ENCODE measurements around the gene VMA21.

Gene VMA21

DNA sequence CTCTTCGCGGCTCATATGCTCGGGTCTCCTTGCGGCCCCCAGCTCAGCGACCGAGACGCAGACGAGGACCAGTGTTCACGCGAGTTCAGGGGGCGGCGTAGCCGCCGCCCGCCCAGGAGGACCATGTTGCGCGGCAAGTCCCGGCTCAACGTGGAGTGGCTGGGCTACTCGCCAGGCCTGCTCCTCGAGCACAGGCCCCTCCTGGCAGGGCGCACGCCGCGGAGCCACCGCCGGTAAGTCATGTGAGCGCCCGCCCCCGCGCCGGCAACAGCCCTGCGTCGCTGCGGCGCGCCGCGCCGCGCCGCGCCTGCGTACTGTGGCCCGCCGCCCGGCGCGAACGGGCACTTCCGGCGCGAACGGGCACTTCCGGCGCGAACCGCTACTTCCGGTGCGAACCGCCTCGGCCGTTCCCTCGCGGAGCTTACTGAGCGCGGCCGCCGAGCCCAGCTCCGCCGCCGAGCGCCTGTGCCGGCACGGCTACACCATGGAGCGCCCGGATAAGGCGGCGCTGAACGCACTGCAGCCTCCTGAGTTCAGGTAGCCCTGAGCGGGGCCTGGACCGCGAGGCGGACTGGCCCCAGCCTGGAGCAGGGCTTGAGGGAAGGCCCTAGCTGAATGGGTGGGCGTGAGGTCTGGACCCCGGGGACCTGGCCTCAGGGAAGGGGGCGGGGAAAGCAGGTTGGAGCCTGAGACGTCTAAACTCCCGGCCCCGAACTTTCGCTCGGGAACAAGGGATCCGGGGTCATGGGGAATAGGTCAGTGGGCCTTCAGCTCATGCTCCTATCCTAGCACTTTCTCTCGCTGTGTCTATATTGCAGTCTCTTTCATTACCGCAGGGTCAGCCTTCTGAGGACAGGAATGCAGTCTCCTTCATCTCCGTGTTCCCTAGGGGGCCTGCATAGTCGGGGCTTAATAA lies at the start of gene VMA21:
Gene VMA21 (plus strand): TSS at position 382 of the 916 bp plus-strand sequence. CDS start 103 bp downstream, at position 485.
- DNase-seq (ENCODE audit: low read depth, low spot score): peak; percentile 91

GRCh38 chrX:151359341-151359740 lies 37.7 kb upstream of the VMA21 start:
- peak; percentile 69 for DNase-seq (ENCODE audit: low read depth, low spot score)

DNA sequence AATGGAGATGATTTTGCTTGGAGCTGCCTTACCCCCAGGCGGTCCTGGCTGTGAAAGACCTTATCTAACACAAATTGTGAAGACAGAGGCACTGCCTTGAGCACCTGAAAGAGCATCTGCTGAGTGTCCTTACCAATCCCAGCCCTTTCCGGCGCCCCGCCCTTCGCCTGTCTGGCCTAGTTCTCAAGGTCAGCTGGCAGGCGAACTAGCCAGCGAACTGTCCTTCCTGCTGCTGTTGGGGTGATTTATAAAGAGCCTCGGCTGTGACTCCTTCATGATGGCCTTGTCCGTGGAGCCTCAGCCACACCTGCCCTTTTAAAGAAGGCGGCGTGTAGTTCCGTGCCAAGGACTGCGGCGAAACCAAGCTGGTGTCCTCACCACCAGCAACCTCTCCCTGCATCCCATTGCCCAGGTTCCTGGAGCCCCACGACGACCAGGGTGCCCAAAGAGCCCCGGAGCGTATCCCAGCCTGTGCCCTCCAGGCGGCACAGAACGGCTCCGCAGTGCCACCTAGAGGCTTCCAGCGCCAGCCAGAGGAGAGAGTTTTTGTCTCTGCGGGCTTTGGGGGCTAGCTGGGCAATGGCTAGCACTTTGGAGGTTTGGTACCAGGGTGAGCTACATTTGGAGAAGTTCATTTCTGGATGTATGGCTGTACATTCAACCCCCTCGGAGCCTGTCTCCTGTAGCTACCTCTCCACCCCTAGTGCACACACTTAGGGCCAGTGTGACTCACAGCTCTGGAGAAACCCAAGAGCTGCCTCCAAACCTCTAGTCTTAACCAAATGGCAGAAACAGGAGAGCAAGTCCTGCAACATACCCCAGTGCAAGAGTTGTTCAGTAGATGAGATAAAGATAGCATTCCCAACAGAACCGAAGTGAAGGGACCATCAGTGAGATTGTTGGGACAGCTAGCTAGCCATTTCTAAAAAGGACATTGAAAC lies 36.8 kb upstream of the VMA21 start:
- DNase-seq (ENCODE audit: low read depth, low spot score): peak; percentile 76

DNA sequence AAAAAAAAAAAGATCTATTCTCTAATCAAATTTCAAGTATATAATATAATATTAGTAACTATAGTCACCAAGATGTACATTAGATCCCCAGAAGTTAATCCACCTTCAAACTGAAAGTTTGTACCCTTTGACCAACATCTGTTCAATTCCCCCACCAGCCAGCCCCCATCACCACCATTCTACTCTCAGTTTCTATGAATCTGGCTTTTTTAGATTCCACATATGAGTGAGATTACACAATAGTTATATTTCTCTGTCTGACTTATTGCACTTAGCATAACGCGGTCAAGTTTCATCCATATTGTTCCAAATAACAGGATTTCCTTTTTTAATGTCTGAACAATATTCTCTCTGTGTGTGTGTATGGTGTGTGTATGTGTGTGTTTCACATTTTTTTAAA lies 33.7 kb upstream of the VMA21 start:
- no peak for DNase-seq (ENCODE audit: low read depth, low spot score)

GRCh38 chrX:151365579-151365978 lies 31.4 kb upstream of the VMA21 start:
- DNase-seq (ENCODE audit: low read depth, low spot score): no peak

DNA sequence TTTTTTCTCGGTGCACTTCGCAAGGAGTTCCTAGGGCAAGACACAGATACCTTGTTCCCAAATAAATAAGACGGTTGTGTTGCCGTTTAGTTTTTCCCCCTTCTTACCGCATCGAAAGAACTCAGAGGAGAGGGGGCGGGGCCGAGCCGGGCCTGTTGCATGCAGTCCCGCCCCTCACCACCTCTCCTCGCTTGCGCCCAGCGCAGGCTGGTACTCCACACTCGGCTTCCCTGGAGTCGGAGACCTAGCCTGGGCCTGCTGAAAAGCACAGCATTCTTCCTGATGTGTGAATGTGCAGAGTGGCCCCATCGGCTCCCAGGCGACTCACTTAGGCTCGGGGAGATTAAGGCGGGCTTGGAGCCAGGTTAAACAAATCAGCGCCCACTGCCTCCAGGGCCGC lies 26.1 kb upstream of the VMA21 start:
- DNase-seq (ENCODE audit: low read depth, low spot score): peak; percentile 84

DNA sequence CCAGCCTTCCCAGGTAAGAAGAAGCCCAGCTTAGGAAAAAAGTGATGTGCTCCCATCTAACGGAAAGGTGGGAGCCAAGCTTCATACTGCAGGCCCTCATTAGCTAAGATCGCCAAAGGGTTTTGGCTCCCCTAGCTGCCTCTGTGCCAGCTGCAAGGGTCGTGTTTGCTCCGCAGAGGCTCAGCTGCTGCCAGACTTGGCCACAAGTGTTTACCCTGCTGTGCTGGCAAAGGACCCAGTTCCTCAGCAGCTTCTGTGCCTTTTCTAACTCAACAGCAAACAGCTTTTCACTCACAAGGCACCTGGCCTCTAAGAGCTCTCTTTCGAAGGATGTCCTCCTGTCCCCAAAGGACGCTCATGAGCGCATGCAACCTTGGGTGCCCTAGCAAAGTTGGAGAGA lies 12.2 kb upstream of the VMA21 start:
- DNase-seq (ENCODE audit: low read depth, low spot score): no peak

- DNase-seq (ENCODE audit: low read depth, low spot score): no peak
Observed at GRCh38 chrX:151386838-151387459, 10.1 kb upstream of the VMA21 start.

DNA sequence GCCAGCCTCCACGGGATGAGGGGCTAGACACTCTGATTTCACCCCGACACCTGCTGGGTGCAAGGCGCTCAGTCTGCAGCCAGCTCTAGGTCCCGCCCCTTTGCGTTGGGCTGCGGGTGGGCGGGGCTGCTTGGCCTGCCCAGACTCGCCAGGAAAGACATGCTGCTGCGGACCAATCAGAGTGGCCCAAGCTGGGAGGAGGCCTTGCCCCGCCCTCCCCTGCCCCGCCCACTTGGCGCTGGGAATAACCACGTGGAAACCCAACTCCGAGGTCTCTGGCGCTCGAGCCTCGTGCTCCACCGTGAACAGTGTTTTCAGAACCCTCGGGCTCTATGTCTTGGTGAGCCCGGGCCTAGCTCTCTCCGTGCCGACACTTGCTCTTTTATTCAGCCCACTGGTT lies 5.3 kb upstream of the VMA21 start:
- DNase-seq (ENCODE audit: low read depth, low spot score): peak; percentile 20

- peak; percentile 54 for DNase-seq (ENCODE audit: low read depth, low spot score)
Observed at GRCh38 chrX:151393514-151393913, 3.5 kb upstream of the VMA21 start.

DNA sequence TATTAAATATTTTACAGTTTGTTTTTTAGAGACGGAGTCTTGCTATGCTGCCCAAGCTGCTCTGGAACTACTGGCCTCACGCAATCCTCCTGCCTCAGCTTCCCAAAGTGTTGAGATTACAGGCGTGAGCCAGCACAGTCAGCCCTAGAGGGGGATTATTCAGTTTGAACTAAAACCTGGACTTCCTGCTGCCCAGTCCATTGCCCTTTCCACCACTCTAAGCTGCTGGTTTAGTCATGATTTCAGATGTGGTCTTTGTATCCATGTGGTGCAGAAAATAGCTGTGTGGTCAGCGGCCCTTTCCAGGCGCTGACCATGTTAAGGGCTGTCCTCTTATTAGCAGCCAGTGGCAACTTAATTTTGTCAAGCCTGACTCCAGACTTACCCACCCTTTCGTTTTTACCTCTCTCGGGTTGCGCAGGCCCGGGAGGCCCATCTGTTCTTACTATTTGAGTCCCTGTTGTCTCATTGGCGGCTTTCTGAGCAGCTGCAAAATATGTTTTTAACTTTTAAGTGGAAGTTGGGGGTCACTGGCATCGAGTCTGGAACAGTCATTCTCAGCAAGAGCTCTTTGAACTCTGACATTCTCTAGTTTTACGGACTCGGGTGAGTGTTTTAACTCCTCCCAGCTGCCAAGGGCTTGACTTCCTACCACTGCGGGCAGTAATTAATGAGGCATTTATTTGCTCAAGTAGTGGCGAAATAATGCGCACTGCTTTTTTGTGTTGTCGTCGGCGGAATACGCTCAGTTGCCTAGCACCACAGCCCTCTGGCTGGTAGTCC lies 773 bp upstream of the VMA21 start:
- no peak for DNase-seq (ENCODE audit: low read depth, low spot score)

GRCh38 chrX:151397741-151398070 lies 700 bp downstream of the VMA21 start:
- DNase-seq (ENCODE audit: low read depth, low spot score): no peak

- DNase-seq (ENCODE audit: low read depth, low spot score): no peak
Observed at GRCh38 chrX:151398346-151398745, 1.3 kb downstream of the VMA21 start.

- peak; percentile 9 for DNase-seq (ENCODE audit: low read depth, low spot score)
Observed at GRCh38 chrX:151402719-151403390, 5.8 kb downstream of the VMA21 start.

DNA sequence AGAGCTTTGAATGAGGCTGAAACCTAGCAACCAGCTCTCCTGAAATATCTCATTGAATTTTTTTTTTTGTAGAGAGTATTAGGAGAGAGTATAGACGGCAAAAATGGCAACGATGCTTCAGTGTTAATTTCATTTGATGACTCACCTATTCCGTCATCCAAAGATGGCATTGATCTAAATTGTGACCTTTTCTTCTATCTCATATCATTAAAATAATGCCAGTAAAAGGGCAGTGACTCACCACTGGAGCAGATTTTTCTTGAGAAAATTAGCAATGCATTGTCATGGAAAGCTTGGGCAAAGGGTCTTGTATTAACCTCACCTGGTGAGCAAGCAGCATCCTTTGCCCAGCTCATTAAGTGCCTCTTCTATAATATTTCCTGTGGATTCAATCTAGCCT lies 19.6 kb downstream of the VMA21 start:
- DNase-seq (ENCODE audit: low read depth, low spot score): no peak

GRCh38 chrX:151419782-151420181 lies 22.8 kb downstream of the VMA21 start:
- DNase-seq (ENCODE audit: low read depth, low spot score): no peak

DNA sequence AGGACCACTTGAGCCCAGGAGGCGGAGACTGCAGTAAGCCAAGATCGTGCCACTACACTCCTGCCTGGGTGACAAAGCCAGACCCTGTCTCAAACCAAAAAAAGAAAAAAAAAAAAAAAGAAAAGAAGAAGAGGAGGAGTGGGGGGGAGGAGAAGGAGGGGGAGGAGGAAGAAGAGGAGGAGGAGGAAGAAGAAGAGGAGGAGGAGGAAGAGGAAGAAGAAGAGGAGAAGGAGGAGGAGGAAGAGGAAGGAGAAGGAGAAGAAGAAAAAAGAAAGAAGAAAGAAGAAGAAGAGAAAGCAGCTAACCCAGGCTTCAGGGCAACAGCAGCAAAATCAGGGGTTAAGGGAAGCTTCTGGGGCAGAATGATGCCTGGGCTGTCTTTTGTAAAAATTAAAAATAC lies 27.5 kb downstream of the VMA21 start:
- DNase-seq (ENCODE audit: low read depth, low spot score): no peak

GRCh38 chrX:151448509-151448908 lies 51.5 kb downstream of the VMA21 start:
- no peak for DNase-seq (ENCODE audit: low read depth, low spot score)

GRCh38 chrX:151458824-151459223 lies 61.8 kb downstream of the VMA21 start:
- DNase-seq (ENCODE audit: low read depth, low spot score): no peak

Data from ELF-1 (cell line).